Effector CD4-positive, alpha-beta T cell (primary cell): ENCODE measurements around the gene RAC2.
A peak's percentile ranks its signal among the peaks of the same experiment; 100 is the strongest.

ENCODE experiments used
- DNase-seq: peaks from one replicate; pipeline ENCODE4 v3.0.0-alpha.2; 2020

The RAC2 gene

GRCh38 chr22:37275134-37275533, 31.1 kb upstream of the RAC2 start:
- DNase-seq: no peak

DNA sequence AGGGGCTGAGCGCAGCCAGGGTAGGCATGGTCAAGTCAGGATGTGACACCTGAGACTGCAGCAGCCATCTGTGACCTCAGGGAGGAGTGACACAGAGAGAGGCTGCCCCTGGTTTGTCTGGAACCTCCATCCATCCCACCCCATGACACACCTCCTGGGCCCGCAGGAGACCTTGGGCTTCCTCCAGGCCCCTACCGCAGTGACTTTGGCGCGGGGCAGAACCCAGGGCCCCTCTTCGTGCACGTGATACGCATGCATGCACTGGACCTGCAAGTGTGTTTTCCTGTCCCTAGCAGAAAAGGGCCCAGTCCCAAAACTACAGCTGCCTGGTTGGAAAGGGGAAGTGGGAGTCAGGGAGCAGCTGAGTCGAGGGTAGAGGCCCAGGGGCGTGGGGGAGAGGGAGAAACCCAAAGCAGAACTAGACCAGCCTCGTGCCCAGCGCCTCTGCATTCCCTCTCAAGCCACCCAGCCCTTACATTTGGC, 30.4 kb upstream of the RAC2 start:
- no peak for DNase-seq

DNA sequence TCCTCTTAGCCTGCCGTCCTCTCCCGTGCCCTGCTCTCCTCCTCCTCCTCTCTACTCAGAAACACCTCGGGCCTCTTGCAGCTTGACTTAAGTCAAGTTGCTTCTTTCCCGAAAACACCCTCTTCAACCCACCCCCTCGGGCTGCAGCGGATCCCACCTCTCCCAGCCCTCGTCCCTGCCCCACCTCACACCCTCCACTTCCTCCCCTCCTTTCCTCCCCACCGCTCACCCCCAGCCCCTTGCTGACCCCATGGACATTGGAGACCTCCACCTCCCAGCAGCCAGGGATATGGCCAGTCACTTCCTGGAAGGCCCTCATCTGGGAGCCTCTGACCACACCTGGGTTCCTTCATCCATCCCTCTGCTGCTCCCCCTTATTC, 29.8 kb upstream of the RAC2 start:
- DNase-seq: no peak

DNA sequence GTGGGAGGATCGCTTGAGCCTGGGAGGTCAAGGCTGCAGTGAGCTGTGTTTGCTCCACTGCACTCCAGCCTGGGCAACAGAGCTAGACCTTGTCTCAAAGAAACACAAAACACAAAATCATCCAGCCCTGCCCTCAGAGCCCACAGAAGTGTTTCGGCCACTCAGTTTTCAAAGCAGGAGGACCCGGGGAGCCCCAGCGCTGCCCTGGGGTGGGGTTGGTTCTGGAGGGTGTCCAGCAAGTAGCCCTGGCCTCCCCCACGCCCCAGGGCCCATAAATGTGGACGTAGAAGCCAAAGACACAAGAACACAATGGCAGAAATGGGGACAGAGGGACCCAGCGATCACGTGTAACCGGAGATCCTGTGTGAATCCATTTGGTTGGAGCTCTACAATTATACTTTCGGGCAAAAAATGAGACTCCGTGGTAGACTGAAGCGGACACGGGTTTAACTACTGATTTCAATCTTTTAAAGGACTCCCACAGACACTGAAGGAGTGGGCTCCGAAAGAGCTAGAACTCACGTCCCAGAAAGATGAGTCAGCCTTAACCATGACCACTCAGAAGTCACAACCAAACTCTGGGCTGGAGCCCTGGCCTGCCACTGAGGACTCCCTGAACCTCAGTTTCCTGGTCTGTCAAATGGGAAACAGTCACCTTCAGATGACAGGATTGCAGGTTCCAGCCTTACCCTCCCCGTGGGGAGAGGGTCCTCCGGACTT, 29.2 kb upstream of the RAC2 start:
- no peak for DNase-seq

- DNase-seq: no peak
These were observed 27.0 kb upstream of the RAC2 start for GRCh38 chr22:37270928-37271650.

DNA sequence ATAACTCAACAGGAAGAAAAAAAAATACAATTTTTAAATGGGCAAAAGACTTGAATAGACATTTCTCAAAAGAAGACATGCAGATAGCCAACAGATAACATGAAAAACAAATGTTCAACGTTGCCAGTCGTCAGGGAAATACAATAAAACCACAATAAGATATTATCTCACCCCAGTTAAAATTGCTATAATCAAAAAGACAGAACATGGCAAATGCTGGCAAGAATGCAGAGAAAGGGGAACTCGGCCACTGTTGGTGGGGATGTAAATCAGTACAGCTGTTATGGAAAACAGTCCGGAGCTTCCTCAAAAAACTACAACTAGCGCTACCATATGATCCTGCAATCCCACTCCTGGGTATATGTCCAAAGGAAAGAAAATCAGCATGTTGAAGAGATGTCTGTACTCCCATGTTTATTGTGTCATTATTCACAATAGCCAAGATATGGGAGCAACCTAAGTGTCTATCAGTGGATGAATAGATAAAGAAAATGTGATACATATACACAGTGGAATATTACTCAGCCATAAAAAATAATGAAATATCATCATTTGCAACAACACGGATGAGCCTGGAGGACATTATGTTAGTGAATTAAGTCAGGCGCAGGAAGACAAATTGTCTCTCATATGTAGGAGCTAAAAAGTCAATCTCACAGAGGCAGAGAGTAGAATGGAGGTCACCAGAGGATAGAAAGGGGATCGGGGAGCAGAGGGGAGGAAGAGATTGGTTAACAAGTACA, 26.0 kb upstream of the RAC2 start:
- DNase-seq: no peak

DNA sequence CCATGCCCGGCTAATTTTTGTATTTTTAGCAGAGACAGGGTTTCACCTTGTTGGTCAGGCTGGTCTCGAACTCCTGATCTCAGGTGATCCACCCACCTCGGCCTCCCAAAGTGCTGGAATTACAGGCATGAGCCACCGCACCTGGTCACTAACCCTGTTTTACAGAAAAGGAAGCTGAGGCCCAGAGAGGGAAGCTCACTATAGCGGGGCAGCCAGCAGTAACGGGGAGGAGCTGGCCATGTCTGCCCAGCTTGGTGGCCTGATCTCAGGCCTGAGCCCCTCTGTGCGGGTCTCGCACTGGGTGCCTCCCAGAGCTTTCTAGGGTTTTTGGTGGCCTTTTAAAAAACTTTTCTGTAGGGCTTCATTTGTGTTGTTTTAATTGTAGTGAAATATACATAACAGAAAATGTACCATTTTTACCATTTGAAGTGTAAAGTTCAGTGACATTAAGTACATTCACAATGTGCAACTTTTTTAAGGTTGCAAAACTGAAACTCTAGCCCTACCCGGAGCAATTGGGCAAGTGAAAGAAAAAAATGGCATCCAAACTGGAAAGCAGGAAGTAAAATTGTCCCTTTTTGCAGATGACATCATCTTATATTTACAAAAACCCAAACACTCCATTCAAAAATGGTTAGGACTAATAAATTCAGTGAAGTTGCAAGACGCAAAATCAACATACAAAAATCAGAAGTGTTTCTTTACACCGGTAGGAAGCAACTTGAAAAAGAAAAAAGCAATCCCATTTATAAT, 23.8 kb upstream of the RAC2 start:
- no peak for DNase-seq

- DNase-seq: peak; percentile 58
These were observed 23.1 kb upstream of the RAC2 start for GRCh38 chr22:37267135-37267587.

GRCh38 chr22:37266581-37267134, 22.6 kb upstream of the RAC2 start:
- DNase-seq: no peak

GRCh38 chr22:37263966-37264887, 20.2 kb upstream of the RAC2 start:
- DNase-seq: no peak

DNA sequence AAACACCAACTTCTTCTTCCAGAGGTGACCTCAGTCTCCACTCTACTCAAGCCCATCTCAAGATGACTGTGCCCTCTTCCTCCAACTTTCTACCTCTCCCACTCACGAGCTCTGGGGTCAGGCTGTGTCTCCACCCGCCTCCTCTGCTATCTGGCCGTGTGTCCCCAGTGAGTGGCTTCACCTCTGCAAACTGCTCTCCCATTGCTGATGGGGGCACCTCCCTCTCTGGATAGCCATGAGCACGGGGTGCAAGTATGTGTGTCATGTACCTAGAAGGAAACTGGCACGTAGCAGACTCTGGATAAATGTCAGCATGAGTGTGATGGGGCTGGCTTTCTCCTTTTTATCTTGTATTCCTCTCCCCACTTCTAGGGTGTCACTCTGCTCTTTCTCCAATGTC, 18.3 kb upstream of the RAC2 start:
- no peak for DNase-seq

DNA sequence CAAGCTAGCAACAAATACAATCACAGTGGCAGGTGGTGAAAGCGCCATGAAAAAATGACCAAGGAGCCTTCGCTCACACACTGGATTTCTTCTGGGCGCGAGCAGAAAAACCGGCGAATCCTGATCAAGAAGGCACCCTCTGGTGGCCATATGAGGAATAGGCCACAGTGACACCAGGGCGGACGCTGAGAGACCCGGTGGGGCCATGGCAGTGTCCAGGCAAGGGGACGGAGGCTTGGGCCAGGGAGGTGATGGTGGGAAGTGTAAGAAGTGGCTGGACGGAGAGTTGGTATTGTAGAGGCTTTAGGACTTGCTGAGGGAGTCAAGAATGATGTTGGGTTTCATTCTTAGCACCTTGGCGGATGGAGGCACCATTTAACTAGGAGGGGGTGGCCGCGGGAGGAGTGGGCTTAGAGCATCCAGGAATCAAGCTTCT, 16.9 kb upstream of the RAC2 start:
- DNase-seq: peak; percentile 51

GRCh38 chr22:37260155-37260795, 16.2 kb upstream of the RAC2 start:
- no peak for DNase-seq

- no peak for DNase-seq
These were observed 15.5 kb upstream of the RAC2 start for GRCh38 chr22:37259540-37260029.

DNA sequence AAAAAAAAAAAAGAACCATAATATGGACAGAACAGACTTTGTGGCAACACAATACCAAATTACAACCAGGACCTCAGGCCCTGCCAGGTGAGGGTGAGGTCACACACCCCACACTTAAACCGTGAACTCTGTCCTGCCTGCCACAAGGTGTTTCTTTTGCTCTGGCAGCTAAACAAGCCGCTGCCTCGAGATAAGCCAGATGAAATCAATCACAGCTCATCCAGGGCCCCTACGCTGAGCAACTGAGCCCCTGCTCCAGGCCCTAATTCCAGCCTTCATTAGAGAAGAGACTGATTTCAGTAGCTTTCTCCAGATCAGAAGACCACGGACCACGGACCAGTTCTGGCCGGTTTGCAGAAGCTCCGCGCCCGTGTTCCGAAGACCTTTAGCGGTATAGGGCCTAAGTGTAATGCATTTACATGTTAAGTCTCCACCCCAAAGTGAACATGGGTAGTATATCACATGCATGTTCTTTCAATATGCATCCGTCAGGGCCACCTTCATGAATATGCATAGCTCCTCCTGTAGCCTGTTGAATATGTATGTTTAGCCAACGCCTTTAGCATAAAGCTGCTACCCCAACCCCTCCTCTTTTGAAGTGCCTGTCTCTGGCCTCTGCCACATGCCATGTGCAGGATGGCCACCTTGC, 14.8 kb upstream of the RAC2 start:
- DNase-seq: no peak

- DNase-seq: no peak
These were observed 14.1 kb upstream of the RAC2 start for GRCh38 chr22:37258005-37258752.

DNA sequence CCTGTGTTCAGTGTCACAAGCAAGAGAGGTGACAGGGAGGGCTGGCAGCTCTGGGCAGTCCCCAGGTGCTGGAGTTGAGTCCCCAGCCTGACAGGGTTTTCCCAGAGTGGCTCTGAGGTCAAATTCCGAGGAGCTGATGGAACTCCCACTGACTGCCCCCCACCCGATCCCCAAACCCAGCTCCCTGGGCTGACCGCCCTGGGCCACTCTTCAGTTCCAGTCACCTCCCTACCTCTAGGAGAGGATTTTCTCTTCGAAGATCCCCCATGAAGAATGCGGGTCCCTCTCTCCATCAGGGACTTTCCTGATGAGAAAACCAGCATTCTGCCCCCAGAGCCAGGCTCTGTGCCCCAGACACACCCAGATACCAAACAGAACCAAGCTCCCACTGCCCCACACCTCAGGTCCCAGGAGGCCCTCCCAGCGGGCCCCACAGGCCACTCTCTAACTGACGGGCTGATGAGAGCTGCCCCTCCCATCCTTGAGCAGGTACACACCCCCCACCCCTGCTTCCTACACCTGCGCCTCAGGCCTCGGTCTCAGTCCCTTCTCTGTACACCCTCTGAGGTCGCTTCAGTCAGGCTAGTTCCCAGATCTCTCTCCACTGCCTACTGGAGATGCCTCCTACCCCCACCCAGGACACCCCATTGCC, 12.1 kb upstream of the RAC2 start:
- DNase-seq: no peak

GRCh38 chr22:37255558-37256006, 11.5 kb upstream of the RAC2 start:
- no peak for DNase-seq

DNA sequence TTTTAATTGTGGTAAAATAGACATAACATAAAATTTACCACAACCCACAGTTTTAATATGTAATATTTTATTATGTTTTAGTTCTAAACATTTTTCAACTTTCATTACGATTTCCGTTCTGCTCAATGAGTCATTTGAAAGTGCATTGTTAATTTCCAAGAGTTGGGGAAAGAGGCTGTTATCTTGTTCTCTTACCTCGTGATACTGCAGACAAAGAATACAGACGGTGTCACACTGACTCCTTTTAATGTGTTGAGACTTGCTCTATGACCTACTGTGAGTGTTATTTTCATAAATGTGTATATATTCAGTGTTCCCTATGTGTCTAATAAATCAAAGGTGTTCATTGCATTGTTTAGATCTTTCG, 10.8 kb upstream of the RAC2 start:
- DNase-seq: no peak
